GM21528 (cell line): ENCODE measurements around the gene YWHAG.
A peak's percentile ranks its signal among the peaks of the same experiment; 100 is the strongest.
"Not testable (repeated sequence)": the region's sequence is repeated elsewhere in the genome, so short reads cannot be mapped to it uniquely, and the experiment has no call there.

ENCODE experiments used
- ATAC-seq: cut with Tn5 transposase; IDR thresholded peaks from one replicate; pipeline ENCODE4 v1.9.1; 2021; ENCODE audit warnings: mild to moderate bottlenecking, moderate library complexity; ENCODE audit not compliant: unreplicated experiment, low FRiP score

Gene YWHAG

DNA sequence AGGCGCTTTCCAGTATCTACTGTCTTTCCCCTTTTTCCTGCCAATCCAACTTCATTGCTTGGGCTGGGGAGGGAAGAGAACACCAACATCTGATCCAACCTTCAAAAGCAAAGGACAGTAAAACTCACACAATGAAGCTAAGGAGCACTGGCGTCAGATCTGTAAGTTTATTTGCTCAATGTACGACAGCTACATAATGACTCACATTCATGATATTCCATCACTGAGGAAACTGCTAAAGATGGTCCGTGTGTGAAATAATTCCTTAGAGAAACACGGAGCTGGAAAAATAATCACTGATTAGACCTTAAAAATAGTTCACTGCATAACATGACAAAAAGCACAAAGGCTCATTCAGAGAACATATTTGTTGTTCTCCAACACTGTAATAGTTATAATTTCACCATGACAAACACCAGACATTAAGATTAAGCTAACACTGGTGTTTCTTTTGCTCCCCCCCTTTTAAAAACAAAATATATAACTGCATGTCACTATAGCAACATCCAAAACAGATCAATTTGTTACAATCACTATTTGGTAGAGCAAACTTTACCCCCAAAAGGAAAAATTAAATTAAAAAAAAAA lies 32.1 kb downstream of the YWHAG start:
- no peak for ATAC-seq

DNA sequence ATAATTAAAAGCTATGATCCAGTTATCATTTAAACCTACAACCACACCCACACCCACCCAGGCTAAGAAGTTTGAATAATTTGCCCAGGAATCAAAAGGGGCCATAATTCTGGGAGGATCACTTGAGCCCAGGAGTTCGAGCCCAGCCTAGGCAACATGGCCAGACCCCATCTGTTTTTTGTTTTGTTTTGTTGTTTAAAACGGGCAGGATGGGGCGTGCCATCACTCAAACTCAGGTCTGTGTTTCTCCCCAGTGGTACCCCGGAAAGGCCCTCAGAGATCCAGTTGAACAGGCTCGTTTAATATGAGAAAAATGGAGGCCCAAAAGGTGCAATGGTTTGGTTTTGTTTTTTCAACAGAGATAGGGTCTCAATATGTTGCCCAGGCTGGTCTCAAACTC lies 33.0 kb downstream of the YWHAG start:
- no peak for ATAC-seq

DNA sequence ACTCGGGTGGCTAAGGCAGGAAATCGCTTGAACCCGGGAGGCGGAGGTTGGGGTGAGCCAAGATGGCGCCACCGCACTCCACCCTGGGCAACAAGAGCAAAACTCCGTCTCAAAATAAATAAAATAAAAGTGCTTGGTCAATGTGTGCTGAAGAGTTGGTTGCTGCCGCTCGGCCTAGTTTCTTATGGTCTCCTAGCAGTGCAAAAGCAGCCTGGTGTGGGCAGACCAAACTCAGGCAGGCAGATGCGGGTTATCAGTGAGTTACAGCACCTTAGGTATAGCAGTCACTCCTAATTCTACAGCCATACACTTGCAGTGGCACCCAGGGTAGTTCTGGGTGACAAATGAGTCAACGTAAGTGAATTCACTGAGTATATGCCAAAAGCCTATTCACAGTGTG lies 33.7 kb downstream of the YWHAG start:
- no peak for ATAC-seq

DNA sequence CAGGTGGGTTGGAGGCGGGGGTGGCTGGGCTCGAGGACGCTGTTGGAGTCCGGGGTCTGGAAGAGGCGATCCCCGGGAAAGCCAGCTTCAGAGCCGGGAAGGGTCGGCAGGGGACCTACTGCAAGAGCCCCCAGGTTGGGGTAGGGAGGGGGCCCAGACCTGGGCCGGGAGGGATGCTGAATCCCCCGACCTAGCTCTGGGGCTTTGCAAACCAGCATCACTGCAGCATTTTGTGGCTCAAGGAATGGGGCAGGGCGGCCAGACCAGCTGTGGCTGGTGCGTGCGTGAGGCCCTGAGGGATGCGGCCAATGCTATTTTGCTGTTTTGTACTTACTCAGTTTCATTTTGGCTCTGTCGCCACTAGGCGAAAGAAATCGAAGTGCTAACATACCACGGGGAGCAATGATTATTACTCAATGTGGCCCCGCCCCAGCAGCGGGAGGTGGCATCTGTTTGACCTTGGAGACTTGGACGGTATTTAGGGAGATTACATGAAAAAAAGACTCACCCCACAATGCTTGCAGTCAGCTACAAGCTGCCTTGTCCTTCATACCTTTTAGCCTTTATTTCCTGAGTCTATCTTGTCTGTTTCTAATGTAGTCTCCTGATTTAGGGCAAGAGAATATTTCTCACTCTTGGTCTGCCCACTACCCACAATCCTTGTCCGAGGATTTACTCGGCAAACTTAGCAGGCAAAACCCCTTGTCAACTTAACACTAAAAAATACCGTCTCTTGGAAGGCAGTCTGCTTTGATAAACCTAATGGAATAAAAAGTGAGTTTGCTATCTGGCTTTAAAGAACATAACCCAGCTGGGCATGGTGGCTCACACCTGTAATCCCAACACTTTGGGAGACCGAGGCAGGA lies 40.1 kb downstream of the YWHAG start:
- ATAC-seq, result peak; percentile 54

DNA sequence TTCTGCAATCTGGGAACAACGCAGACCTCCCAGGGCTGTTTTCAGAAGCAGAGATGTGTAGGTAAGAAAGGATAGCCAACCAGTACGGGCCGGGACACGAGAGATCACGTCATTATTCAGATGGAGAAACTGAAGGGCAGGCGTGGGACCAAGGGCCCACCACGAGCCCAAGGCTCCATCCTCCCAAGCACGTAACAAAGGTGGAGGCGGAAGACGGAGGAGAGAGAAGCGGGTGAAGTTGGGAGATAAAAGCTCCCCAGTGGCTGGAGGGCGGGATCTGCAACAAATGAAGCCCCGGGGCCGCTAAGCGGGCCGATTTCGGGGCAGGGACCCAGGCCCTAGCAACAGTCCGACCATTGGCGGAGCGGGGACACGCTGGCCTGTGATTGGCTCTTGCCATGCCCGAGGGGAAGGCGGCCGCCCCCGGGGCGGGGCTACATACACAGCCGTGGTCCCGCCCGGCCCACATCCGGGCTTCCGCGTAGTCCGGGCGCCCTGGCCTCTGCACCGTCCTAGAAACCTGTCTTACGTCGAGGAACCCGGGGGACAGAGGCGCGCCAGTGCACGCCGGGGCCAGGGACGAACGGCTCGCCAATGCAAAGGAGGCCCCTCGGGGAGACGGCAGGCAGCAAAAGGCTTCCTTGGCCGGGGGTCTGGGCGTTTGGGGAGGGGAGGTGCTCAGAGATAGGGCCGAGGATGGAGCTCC lies 40.9 kb downstream of the YWHAG start:
- peak; percentile 93 for ATAC-seq

DNA sequence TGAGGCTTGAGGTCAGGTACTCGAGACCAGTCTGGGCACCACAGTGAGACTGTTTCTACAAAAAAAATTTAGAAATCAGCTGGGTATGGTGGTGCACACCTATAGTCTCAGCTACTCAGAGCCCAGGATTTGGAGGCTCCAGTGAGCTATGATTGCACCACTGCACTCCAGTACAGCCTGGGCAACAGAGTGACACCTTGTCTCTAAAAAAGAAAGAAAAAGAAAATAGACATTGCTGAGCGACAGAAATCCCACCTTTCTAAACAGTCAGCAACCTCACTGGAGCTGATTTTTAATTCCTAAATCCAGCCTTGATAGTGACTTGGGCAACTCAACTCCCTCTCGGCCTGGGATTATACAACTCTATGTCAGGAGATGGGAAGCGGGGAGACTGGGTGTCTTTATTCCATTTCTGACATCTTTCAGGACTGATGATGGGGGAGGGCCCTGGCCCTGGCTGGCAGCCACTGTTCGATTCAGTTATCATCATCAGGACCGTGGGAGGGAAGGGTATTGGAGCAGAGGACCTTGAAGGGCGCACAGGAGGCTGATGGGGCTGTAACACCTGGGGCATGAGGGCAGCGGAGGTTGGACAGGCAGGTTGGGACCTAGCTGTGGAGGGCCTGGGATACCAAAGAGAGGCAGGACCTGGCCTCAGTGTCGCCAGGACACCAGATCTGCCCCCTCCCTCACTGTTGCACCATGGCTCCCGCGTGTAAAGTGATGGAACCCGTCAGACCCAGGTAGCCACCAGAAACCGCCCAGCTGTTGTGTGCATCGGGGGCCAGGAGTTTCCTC lies 41.6 kb downstream of the YWHAG start:
- ATAC-seq, result no peak

DNA sequence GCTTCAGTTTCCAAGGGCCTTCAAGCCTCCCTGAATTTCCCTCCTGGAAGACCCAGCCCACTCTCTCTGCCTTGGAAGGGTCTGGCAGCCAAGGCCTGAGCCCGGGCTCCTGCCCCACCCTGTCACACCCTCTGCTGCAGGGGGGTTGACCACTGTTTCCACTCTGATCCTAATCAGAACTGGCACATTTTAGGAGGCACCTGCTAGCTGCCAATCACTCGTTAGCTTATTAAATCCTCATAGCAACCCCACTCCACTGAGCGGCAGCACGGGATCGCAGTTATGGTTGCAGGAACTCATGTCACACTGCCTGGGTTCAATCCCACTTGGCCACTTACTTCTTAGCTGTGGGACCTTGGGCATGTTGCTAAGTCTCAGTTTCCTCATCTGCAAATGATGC lies 43.4 kb downstream of the YWHAG start:
- no peak for ATAC-seq

DNA sequence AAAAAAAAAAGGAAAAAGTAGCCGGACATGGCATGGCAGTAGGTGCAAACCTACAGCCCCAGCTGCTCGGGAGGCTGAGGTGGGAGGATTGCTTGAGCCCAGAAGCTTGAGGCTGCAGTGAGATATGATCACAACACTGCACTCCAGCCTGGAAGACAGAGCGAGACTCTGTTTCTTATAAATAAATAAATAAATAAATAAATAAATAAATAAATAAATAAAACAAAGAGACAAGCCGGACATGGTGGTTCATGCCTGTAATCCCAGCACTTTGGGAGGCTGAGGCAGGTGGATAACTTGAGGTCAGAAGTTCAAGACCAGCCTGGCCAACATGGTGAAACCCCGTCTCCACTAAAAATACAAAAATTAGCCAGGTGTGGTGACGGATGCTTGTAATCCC lies 44.1 kb downstream of the YWHAG start:
- not testable (repeated sequence) for ATAC-seq

DNA sequence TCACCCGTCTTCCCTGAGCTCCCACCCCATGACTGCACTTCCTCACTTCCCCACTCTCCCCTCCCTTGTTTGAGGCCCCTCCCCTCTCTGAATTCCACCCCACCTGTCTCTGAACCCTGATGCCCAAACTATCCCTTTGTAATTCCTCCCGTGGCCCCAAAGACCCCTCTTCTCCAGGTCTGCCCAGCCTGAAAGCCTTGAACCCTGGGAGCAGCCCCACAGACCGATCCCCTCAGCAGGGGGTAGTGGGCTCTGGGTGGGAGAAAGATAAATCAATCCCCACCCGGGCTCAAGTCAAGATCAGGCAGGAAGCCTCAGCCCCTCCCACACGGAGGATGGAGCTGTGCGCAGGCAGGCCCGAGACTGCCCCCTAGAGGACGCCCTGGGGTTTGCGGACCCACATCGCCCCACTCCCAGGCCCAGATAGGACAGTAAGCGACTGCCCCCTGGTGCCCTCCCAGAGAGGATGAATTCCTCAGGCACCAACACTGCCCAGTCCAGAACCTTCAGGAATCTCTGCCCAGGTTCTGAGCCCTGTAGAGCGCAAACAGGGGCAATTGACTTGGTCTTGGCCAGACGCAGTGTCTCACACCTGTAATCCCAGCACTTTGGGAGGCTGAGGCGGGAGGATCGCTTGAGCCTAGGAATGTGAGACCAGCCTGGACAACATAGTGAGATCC lies 44.6 kb downstream of the YWHAG start:
- ATAC-seq, result peak; percentile 25

DNA sequence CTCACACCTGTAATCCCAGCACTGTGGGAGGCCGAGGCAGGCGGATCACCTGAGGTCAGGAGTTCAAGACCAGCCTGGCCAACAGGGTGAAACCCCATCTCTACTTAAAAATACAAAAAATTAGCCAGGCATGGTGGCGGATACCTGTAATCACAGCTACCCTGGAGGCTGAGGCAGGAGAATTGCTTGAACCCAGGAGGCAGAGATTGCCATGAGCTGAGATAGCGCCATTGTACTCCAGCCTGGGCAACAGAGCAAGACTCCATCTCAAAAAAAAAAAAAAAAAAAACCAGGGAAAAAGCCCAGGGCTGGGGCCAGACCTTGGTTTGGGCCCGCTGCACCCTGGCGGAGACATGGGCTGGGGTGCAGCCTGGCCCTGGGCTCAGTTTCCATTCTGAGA lies 47.0 kb downstream of the YWHAG start:
- not testable (repeated sequence) for ATAC-seq

DNA sequence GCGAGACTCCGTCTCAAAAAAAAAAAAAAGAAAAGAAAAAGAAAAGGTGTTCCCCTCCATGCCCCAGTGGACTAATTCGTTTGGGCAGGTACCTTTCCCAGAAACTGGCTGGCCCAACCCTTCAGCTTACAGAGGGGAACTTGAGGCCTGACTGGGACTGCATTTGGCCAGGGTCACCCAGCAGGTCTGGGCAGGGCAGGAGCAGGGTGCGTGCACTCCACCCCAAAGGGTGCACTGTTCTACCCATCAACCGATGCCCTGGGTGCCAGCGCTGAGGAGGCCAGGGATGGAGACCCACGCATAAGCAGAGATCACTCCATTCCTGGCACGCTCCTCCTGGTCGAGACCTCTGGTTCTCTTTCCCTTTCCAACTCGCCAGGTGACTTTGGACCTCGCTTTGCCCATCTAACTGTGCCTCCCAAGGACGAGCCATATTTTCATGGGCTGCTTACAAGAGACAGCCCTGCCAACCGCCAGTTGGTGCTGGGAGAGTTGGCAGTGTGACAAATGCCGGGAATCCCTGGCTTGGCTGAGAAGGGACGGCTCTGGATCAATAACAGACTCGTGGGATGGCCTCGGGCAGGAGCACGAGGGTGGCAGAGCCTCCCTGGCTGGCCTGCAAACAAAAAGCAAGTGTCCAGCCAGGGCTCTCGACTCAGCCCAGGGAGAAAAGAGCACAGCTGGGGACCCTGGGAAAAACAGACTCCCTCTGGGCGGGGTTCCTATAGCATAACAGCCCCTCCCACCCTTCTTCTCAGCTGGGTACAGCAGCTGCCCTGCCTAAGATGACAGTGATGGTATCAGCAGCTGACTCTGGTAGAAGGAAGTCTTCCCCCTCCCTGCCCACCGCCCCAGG lies 48.5 kb downstream of the YWHAG start:
- no peak for ATAC-seq

DNA sequence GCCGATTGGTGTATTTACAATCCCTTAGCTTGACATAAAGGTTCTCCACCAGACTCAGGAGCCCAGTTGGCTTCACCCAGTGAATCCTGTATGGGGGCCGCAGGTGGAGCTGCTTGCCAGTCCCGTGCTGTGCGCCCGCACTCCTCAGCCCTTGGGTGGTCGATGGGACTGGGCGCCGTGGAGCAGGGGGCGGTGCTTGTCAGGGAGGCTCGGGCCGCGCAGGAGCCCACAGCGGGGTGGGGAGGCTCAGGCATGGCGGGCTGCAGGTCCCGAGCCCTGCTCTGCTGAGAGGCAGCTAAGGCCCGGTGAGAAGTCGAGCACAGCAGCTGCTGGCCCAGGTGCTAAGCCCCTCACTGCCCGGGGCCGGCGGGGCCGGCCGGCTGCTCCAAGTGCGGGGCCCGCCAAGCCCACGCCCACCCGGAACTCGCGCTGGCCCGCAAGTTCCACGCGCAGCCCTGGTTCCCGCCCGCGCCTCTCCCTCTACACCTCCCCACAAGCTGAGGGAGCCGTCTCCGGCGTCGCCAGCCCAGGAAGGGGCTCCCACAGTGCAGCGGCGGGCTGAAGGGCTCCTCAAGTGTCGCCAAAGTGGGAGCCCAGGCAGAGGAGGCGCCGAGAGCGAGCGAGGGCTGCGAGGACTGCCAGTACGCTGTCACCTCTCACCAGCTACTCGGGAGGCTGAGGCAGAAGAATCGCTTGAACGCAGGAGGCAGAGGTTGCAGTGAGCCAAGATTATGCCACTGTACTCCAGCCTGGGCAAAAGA lies 49.3 kb downstream of the YWHAG start:
- not testable (repeated sequence) for ATAC-seq

DNA sequence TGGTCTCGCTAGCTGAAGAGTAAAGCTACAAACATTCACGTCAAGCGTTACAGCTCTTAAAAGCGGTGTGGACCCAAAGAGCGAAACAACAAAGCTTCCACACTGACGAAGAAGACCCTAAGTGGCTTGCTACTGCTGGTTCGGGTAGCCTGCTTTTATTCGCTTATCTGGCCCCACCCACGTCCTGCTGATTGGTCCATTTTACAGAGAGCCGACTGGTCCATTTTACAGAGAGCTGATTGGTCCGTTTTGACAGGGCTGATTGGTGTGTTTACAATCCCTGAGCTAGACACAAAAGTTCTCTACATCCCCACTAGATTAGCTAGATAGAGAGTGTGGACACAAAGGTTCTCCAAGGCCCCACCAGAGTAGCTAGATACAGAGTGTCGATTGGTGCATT lies 49.9 kb downstream of the YWHAG start:
- not testable (repeated sequence) for ATAC-seq

DNA sequence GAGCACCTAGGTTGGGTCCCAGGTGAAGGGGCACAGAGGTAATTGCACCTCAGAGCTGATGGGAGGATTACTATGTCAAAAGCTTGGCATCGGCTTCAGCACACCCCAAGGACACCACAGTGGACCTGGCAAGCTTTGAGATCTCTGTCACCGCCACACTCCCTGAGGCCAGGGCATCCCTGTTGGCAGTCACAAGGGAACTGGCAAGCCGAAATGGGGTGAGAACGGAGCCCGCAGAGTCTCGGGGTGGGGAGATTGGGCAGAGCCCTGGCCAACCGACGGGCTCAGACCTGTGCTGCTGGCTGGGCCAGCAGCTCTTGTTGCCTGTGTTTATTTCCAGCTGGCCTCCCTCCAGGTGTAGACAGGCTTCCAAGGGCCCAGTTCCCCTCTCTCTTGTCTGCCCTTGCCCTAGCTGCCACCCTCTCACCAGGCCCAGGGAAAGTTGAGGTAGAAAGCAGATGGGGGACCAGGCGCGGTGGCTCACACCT lies 53.9 kb downstream of the YWHAG start:
- ATAC-seq, result no peak

DNA sequence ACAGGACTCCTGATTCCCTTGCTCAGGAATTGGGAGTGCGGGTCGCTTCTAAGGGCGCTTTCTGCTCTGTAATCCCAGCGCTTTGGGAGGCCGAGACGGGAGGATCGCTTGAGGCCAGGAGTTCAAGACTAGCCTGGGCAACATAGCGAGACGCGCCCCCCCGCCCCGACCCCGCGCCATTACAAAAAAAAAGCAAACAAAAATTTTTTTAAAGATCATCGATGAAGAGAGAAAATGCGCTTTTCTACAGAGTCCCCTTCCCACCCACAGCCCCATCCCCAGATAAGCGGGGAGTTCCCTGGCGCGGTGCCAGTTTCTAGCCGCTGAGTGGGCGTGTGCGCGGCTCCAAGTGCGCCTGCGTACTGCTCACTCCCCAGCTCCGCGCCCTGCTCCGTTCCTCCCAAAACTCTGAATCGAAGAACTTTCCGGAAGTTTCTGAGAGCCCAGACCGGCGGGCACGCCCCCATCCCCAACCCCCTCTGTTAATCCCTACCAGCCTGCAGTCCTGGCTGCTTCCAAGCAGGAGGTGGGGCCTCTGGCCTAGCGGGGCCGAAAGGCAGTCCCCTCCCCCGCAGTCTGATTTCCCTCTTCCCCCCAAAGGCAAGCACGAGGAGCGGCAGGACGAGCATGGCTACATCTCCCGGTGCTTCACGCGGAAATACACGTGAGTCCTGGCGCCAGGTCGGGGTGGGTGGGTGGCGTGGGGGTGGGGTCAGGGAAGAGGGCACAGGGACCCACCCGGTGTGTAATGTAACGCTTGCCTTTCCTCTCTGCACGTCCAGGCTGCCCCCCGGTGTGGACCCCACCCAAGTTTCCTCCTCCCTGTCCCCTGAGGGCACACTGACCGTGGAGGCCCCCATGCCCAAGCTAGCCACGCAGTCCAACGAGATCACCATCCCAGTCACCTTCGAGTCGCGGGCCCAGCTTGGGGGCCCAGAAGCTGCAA lies 55.3 kb downstream of the YWHAG start:
- peak; percentile 46 for ATAC-seq

DNA sequence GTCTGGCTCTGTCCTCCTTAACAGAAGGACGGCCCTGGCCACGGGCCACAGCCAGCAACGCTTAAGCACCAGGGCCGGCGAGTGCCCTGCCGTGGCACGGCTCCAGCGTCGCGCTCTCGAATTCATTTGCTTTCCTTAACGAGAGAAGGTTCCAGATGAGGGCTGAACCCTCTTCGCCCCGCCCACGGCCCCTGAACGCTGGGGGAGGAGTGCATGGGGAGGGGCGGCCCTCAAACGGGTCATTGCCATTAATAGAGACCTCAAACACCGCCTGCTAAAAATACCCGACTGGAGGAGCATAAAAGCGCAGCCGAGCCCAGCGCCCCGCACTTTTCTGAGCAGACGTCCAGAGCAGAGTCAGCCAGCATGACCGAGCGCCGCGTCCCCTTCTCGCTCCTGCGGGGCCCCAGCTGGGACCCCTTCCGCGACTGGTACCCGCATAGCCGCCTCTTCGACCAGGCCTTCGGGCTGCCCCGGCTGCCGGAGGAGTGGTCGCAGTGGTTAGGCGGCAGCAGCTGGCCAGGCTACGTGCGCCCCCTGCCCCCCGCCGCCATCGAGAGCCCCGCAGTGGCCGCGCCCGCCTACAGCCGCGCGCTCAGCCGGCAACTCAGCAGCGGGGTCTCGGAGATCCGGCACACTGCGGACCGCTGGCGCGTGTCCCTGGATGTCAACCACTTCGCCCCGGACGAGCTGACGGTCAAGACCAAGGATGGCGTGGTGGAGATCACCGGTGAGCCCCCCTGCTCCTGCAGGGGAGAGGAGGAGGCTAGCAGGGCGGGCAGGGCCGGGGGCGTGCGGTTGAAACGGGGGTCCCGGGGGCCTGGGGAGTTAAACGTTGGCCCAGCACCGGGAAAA lies 56.2 kb downstream of the YWHAG start, which contains the start of gene HSPB1:
Gene HSPB1 (plus strand): TSS at position 327 of the 855 bp plus-strand sequence. CDS start 40 bp downstream, at position 367.
- peak; percentile 42 for ATAC-seq
